Measurements from ENCODE around the gene AASDH.

AASDH gene

GRCh38 chr4:56405016-56405415 is 17.7 kb upstream of the AASDH start:
- Histone ChIP-seq H3K9me3 (ENCODE audit: control insufficient read depth in 5 of 5, low read length in 5 of 5) (no peaks in the 10 kb centered on the region), H3K4me3 (ENCODE audit: low read depth in 1 of 5, low read length in 5 of 5) (no peak overlapping the region), H3K4me1 (ENCODE audit: control insufficient read depth in 5 of 5, insufficient read depth in 5 of 5, low read length in 5 of 5) (peaks cover 0 to 5% (median 2%) of the 10 kb centered on the region in 5 donors), H3K27me3 (ENCODE audit: control insufficient read depth in 5 of 5, insufficient read depth in 4 of 5, low read length in 5 of 5) (no peaks in the 10 kb centered on the region), H3K9ac (ENCODE audit: low read length in 5 of 5) (no peak overlapping the region), H3K27ac (ENCODE audit: low read depth, low read length) (no peak overlapping the region), H3K36me3 (ENCODE audit: control insufficient read depth in 5 of 5, insufficient read depth in 5 of 5, low read length in 5 of 5) (peaks cover 0 to 13% (median 6%) of the 10 kb centered on the region in 5 donors)

GRCh38 chr4:56400560-56400959 is 13.3 kb upstream of the AASDH start:
- no peaks in the 10 kb centered on the region for H3K27me3 ChIP-seq (ENCODE audit: control insufficient read depth in 5 of 5, insufficient read depth in 4 of 5, low read length in 5 of 5)
- no peaks in the 10 kb centered on the region for H3K9me3 ChIP-seq (ENCODE audit: control insufficient read depth in 5 of 5, low read length in 5 of 5)
- no peak overlapping the region for H3K9ac ChIP-seq (ENCODE audit: low read length in 5 of 5)
- H3K27ac ChIP-seq (ENCODE audit: low read depth, low read length), result no peak overlapping the region
- no peaks in the 10 kb centered on the region for H3K4me1 ChIP-seq (ENCODE audit: control insufficient read depth in 5 of 5, insufficient read depth in 5 of 5, low read length in 5 of 5)
- peaks cover 0 to 8% (median 3%) of the 10 kb centered on the region in 5 donors for H3K36me3 ChIP-seq (ENCODE audit: control insufficient read depth in 5 of 5, insufficient read depth in 5 of 5, low read length in 5 of 5)
- no peak overlapping the region for H3K4me3 ChIP-seq (ENCODE audit: low read depth in 1 of 5, low read length in 5 of 5)

GRCh38 chr4:56391270-56391669 is 4.0 kb upstream of the AASDH start:
- H3K36me3 ChIP-seq (ENCODE audit: control insufficient read depth in 5 of 5, insufficient read depth in 5 of 5, low read length in 5 of 5), result peaks cover 0 to 4% (median 0%) of the 10 kb centered on the region in 5 donors
- no peaks in the 10 kb centered on the region for H3K27me3 ChIP-seq (ENCODE audit: control insufficient read depth in 5 of 5, insufficient read depth in 4 of 5, low read length in 5 of 5)
- no peak overlapping the region for H3K9ac ChIP-seq (ENCODE audit: low read length in 5 of 5)
- no peak overlapping the region for H3K27ac ChIP-seq (ENCODE audit: low read depth, low read length)
- H3K9me3 ChIP-seq (ENCODE audit: control insufficient read depth in 5 of 5, low read length in 5 of 5), result no peaks in the 10 kb centered on the region
- H3K4me3 ChIP-seq (ENCODE audit: low read depth in 1 of 5, low read length in 5 of 5), result no peak overlapping the region
- H3K4me1 ChIP-seq (ENCODE audit: control insufficient read depth in 5 of 5, insufficient read depth in 5 of 5, low read length in 5 of 5), result peaks cover 0 to 16% (median 13%) of the 10 kb centered on the region in 5 donors

GRCh38 chr4:56389558-56389957 is 2.3 kb upstream of the AASDH start:
- Histone ChIP-seq H3K27ac (ENCODE audit: low read depth, low read length) (no peak overlapping the region), H3K9ac (ENCODE audit: low read length in 5 of 5) (no peak overlapping the region), H3K9me3 (ENCODE audit: control insufficient read depth in 5 of 5, low read length in 5 of 5) (no peaks in the 10 kb centered on the region), H3K4me1 (ENCODE audit: control insufficient read depth in 5 of 5, insufficient read depth in 5 of 5, low read length in 5 of 5) (peaks cover 0 to 18% (median 17%) of the 10 kb centered on the region in 5 donors), H3K27me3 (ENCODE audit: control insufficient read depth in 5 of 5, insufficient read depth in 4 of 5, low read length in 5 of 5) (no peaks in the 10 kb centered on the region), H3K36me3 (ENCODE audit: control insufficient read depth in 5 of 5, insufficient read depth in 5 of 5, low read length in 5 of 5) (peaks cover 0 to 4% (median 0%) of the 10 kb centered on the region in 5 donors), H3K4me3 (ENCODE audit: low read depth in 1 of 5, low read length in 5 of 5) (no peak overlapping the region)

- Histone ChIP-seq H3K4me1 (ENCODE audit: control insufficient read depth in 5 of 5, insufficient read depth in 5 of 5, low read length in 5 of 5) (peaks cover 0 to 18% (median 17%) of the 10 kb centered on the region in 5 donors), H3K36me3 (ENCODE audit: control insufficient read depth in 5 of 5, insufficient read depth in 5 of 5, low read length in 5 of 5) (peaks cover 0 to 4% (median 0%) of the 10 kb centered on the region in 5 donors), H3K27ac (ENCODE audit: low read depth, low read length) (peak overlapping the region; percentile 94), H3K9ac (ENCODE audit: low read length in 5 of 5) (peak overlapping the region in 4 of 5 donors; percentile 85 to 98 (median 92)), H3K9me3 (ENCODE audit: control insufficient read depth in 5 of 5, low read length in 5 of 5) (no peaks in the 10 kb centered on the region), H3K27me3 (ENCODE audit: control insufficient read depth in 5 of 5, insufficient read depth in 4 of 5, low read length in 5 of 5) (no peaks in the 10 kb centered on the region), H3K4me3 (ENCODE audit: low read depth in 1 of 5, low read length in 5 of 5) (peak overlapping the region; percentile 85 to 98 (median 96))
Observed at GRCh38 chr4:56388306-56388705, 1.0 kb upstream of the AASDH start.

GRCh38 chr4:56386091-56386490 is 1.2 kb downstream of the AASDH start:
- Histone ChIP-seq H3K9ac (ENCODE audit: low read length in 5 of 5) (no peak overlapping the region), H3K4me3 (ENCODE audit: low read depth in 1 of 5, low read length in 5 of 5) (peak overlapping the region in 2 of 5 donors; percentile 19 to 27), H3K27me3 (ENCODE audit: control insufficient read depth in 5 of 5, insufficient read depth in 4 of 5, low read length in 5 of 5) (no peaks in the 10 kb centered on the region), H3K9me3 (ENCODE audit: control insufficient read depth in 5 of 5, low read length in 5 of 5) (no peaks in the 10 kb centered on the region), H3K4me1 (ENCODE audit: control insufficient read depth in 5 of 5, insufficient read depth in 5 of 5, low read length in 5 of 5) (peaks cover 0 to 18% (median 17%) of the 10 kb centered on the region in 5 donors), H3K36me3 (ENCODE audit: control insufficient read depth in 5 of 5, insufficient read depth in 5 of 5, low read length in 5 of 5) (peaks cover 0 to 7% (median 0%) of the 10 kb centered on the region in 5 donors), H3K27ac (ENCODE audit: low read depth, low read length) (no peak overlapping the region)

- Histone ChIP-seq H3K27me3 (ENCODE audit: control insufficient read depth in 5 of 5, insufficient read depth in 4 of 5, low read length in 5 of 5) (no peaks in the 10 kb centered on the region), H3K4me1 (ENCODE audit: control insufficient read depth in 5 of 5, insufficient read depth in 5 of 5, low read length in 5 of 5) (peaks cover 0 to 5% (median 0%) of the 10 kb centered on the region in 5 donors), H3K36me3 (ENCODE audit: control insufficient read depth in 5 of 5, insufficient read depth in 5 of 5, low read length in 5 of 5) (peaks cover 3 to 15% (median 8%) of the 10 kb centered on the region in 5 donors), H3K9ac (ENCODE audit: low read length in 5 of 5) (no peak overlapping the region), H3K9me3 (ENCODE audit: control insufficient read depth in 5 of 5, low read length in 5 of 5) (no peaks in the 10 kb centered on the region), H3K27ac (ENCODE audit: low read depth, low read length) (no peak overlapping the region), H3K4me3 (ENCODE audit: low read depth in 1 of 5, low read length in 5 of 5) (no peak overlapping the region)
Observed at GRCh38 chr4:56375458-56375857, 11.8 kb downstream of the AASDH start.

GRCh38 chr4:56374956-56375355 is 12.3 kb downstream of the AASDH start:
- H3K9ac ChIP-seq (ENCODE audit: low read length in 5 of 5), result no peak overlapping the region
- H3K4me1 ChIP-seq (ENCODE audit: control insufficient read depth in 5 of 5, insufficient read depth in 5 of 5, low read length in 5 of 5), result peaks cover 0 to 5% (median 0%) of the 10 kb centered on the region in 5 donors
- H3K36me3 ChIP-seq (ENCODE audit: control insufficient read depth in 5 of 5, insufficient read depth in 5 of 5, low read length in 5 of 5), result peaks cover 6 to 13% (median 10%) of the 10 kb centered on the region in 5 donors
- H3K27me3 ChIP-seq (ENCODE audit: control insufficient read depth in 5 of 5, insufficient read depth in 4 of 5, low read length in 5 of 5), result no peaks in the 10 kb centered on the region
- no peak overlapping the region for H3K4me3 ChIP-seq (ENCODE audit: low read depth in 1 of 5, low read length in 5 of 5)
- no peak overlapping the region for H3K27ac ChIP-seq (ENCODE audit: low read depth, low read length)
- H3K9me3 ChIP-seq (ENCODE audit: control insufficient read depth in 5 of 5, low read length in 5 of 5), result no peaks in the 10 kb centered on the region

- H3K9ac ChIP-seq (ENCODE audit: low read length in 5 of 5), result no peak overlapping the region
- no peak overlapping the region for H3K27ac ChIP-seq (ENCODE audit: low read depth, low read length)
- H3K9me3 ChIP-seq (ENCODE audit: control insufficient read depth in 5 of 5, low read length in 5 of 5), result no peaks in the 10 kb centered on the region
- peaks cover 0 to 5% (median 0%) of the 10 kb centered on the region in 5 donors for H3K4me1 ChIP-seq (ENCODE audit: control insufficient read depth in 5 of 5, insufficient read depth in 5 of 5, low read length in 5 of 5)
- peaks cover 7 to 16% (median 9%) of the 10 kb centered on the region in 5 donors for H3K36me3 ChIP-seq (ENCODE audit: control insufficient read depth in 5 of 5, insufficient read depth in 5 of 5, low read length in 5 of 5)
- no peak overlapping the region for H3K4me3 ChIP-seq (ENCODE audit: low read depth in 1 of 5, low read length in 5 of 5)
- no peaks in the 10 kb centered on the region for H3K27me3 ChIP-seq (ENCODE audit: control insufficient read depth in 5 of 5, insufficient read depth in 4 of 5, low read length in 5 of 5)
Observed at GRCh38 chr4:56372774-56373173, 14.5 kb downstream of the AASDH start.

GRCh38 chr4:56371426-56372220 is 15.7 kb downstream of the AASDH start:
- Histone ChIP-seq H3K4me1 (ENCODE audit: control insufficient read depth in 5 of 5, insufficient read depth in 5 of 5, low read length in 5 of 5) (peaks cover 0 to 5% (median 0%) of the 10 kb centered on the region in 5 donors), H3K4me3 (ENCODE audit: low read depth in 1 of 5, low read length in 5 of 5) (no peak overlapping the region), H3K9me3 (ENCODE audit: control insufficient read depth in 5 of 5, low read length in 5 of 5) (no peaks in the 10 kb centered on the region), H3K36me3 (ENCODE audit: control insufficient read depth in 5 of 5, insufficient read depth in 5 of 5, low read length in 5 of 5) (peaks cover 7 to 16% (median 9%) of the 10 kb centered on the region in 5 donors), H3K9ac (ENCODE audit: low read length in 5 of 5) (peak overlapping the region in 2 of 5 donors; percentile 8 to 11), H3K27ac (ENCODE audit: low read depth, low read length) (no peak overlapping the region), H3K27me3 (ENCODE audit: control insufficient read depth in 5 of 5, insufficient read depth in 4 of 5, low read length in 5 of 5) (no peaks in the 10 kb centered on the region)

All from subcutaneous abdominal adipose tissue (tissue), 5 donors.